Skeletal muscle cell (primary cell): ENCODE data around the gene TAB2.

Source experiments
- DNase-seq: peaks from one replicate; pipeline ENCODE4 v3.0.0-alpha.2; 2010; ENCODE audit warnings: low read depth
- H3K4me3 ChIP-seq: 2 replicates; pipeline ENCODE4 v1.5.1; 2011; ENCODE audit warnings: low read depth, mild to moderate bottlenecking, control low read depth, low read length, moderate library complexity

TAB2 gene

GRCh38 chr6:149317644-149318571 lies at the start of gene TAB2:
Gene TAB2 (plus strand): TSS chr6:149317712. CDS start chr6:149369998, 52,286 bp downstream.
- H3K4me3 ChIP-seq: peak within 1 kb of the TSS; percentile 91
- no peak for DNase-seq

GRCh38 chr6:149268146-149268545 lies 49.4 kb upstream of the TAB2 start:
- H3K4me3 ChIP-seq: no peak overlapping the region
- no peak for DNase-seq

- no peak for DNase-seq
- H3K4me3 ChIP-seq: no peak overlapping the region
Measured at GRCh38 chr6:149268768-149269167, 48.7 kb upstream of the TAB2 start.

GRCh38 chr6:149270616-149271015 lies 46.9 kb upstream of the TAB2 start:
- no peak overlapping the region for H3K4me3 ChIP-seq
- DNase-seq: no peak

GRCh38 chr6:149271348-149272340 lies 45.9 kb upstream of the TAB2 start:
- DNase-seq: peak; percentile 51
- no peak overlapping the region for H3K4me3 ChIP-seq

GRCh38 chr6:149273318-149273717 lies 44.2 kb upstream of the TAB2 start:
- H3K4me3 ChIP-seq: no peak overlapping the region
- no peak for DNase-seq

- no peak overlapping the region for H3K4me3 ChIP-seq
- no peak for DNase-seq
Measured at GRCh38 chr6:149275621-149276020, 41.9 kb upstream of the TAB2 start.

GRCh38 chr6:149277621-149278020 lies 39.9 kb upstream of the TAB2 start:
- H3K4me3 ChIP-seq: no peak overlapping the region
- no peak for DNase-seq

GRCh38 chr6:149278997-149279396 lies 38.5 kb upstream of the TAB2 start:
- DNase-seq: no peak
- no peak overlapping the region for H3K4me3 ChIP-seq

GRCh38 chr6:149284904-149285303 lies 32.6 kb upstream of the TAB2 start:
- no peak overlapping the region for H3K4me3 ChIP-seq
- DNase-seq: no peak

GRCh38 chr6:149285626-149286025 lies 31.9 kb upstream of the TAB2 start:
- H3K4me3 ChIP-seq: no peak overlapping the region

GRCh38 chr6:149286905-149287304 lies 30.6 kb upstream of the TAB2 start:
- no peak for DNase-seq
- H3K4me3 ChIP-seq: no peak overlapping the region

More at GRCh38 chr6:149285626-149286025, 31.9 kb upstream of the TAB2 start:
- DNase-seq: no peak

- DNase-seq: no peak
- no peak overlapping the region for H3K4me3 ChIP-seq
Measured at GRCh38 chr6:149289192-149289781, 28.2 kb upstream of the TAB2 start.

GRCh38 chr6:149289966-149290365 lies 27.5 kb upstream of the TAB2 start:
- DNase-seq: no peak
- no peak overlapping the region for H3K4me3 ChIP-seq

- no peak overlapping the region for H3K4me3 ChIP-seq
- DNase-seq: no peak
Measured at GRCh38 chr6:149293244-149293643, 24.3 kb upstream of the TAB2 start.

GRCh38 chr6:149300563-149300962 lies 16.9 kb upstream of the TAB2 start:
- no peak overlapping the region for H3K4me3 ChIP-seq
- DNase-seq: no peak

GRCh38 chr6:149302723-149303122 lies 14.8 kb upstream of the TAB2 start:
- H3K4me3 ChIP-seq: no peak overlapping the region
- DNase-seq: no peak

GRCh38 chr6:149303468-149303867 lies 14.0 kb upstream of the TAB2 start:
- no peak overlapping the region for H3K4me3 ChIP-seq
- no peak for DNase-seq

GRCh38 chr6:149305372-149305771 lies 12.1 kb upstream of the TAB2 start:
- H3K4me3 ChIP-seq: no peak overlapping the region
- DNase-seq: no peak

GRCh38 chr6:149306967-149307366 lies 10.5 kb upstream of the TAB2 start:
- H3K4me3 ChIP-seq: no peak overlapping the region
- DNase-seq: peak; percentile 47
